ENCODE results near the gene ACADVL.

Gene ACADVL

GRCh38 chr17:7223375-7223774 is 3.6 kb downstream of the ACADVL start:
- TF ChIP-seq, protein P1, sequence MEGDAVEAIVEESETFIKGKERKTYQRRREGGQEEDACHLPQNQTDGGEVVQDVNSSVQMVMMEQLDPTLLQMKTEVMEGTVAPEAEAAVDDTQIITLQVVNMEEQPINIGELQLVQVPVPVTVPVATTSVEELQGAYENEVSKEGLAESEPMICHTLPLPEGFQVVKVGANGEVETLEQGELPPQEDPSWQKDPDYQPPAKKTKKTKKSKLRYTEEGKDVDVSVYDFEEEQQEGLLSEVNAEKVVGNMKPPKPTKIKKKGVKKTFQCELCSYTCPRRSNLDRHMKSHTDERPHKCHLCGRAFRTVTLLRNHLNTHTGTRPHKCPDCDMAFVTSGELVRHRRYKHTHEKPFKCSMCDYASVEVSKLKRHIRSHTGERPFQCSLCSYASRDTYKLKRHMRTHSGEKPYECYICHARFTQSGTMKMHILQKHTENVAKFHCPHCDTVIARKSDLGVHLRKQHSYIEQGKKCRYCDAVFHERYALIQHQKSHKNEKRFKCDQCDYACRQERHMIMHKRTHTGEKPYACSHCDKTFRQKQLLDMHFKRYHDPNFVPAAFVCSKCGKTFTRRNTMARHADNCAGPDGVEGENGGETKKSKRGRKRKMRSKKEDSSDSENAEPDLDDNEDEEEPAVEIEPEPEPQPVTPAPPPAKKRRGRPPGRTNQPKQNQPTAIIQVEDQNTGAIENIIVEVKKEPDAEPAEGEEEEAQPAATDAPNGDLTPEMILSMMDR (IDR thresholded peaks at IDR 0.05; ENCODE audit: insufficient read depth, low read depth, low read length, missing control alignments) = no peak
- DNase-seq (ENCODE audit: low read depth) = no peak
- no peak overlapping the region for H3K4me3 ChIP-seq (ENCODE audit: low read length)

DNA sequence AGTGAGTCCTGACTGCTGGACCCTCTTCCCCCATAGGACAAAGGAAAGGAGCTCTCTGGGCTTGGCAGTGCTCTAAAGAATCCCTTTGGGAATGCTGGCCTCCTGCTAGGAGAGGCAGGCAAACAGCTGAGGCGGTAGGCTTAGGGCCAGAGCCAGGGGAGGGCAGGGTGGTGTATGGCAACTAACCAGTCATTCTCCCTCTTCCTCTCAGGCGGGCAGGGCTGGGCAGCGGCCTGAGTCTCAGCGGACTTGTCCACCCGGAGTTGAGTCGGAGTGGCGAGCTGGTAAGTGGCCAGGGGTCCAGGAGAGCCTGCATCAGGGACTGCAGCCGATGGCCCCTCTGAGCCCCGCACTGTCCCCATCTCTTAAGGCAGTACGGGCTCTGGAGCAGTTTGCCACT is 4.4 kb downstream of the ACADVL start:
- DNase-seq (ENCODE audit: low read depth) = no peak
- TF ChIP-seq, protein P1 (IDR thresholded peaks at IDR 0.05; ENCODE audit: insufficient read depth, low read depth, low read length, missing control alignments) = no peak
- no peak overlapping the region for H3K4me3 ChIP-seq (ENCODE audit: low read length)

- TF ChIP-seq, protein P1 (IDR thresholded peaks at IDR 0.05; ENCODE audit: insufficient read depth, low read depth, low read length, missing control alignments) = no peak
- H3K4me3 ChIP-seq (ENCODE audit: low read length) = no peak overlapping the region
- no peak for DNase-seq (ENCODE audit: low read depth)
Measured at GRCh38 chr17:7224661-7225111, 4.9 kb downstream of the ACADVL start.

GRCh38 chr17:7225711-7226331 is 6.1 kb downstream of the ACADVL start:
- H3K4me3 ChIP-seq (ENCODE audit: low read length) = no peak overlapping the region
- TF ChIP-seq, protein P1 (IDR thresholded peaks at IDR 0.05; ENCODE audit: insufficient read depth, low read depth, low read length, missing control alignments) = no peak

GRCh38 chr17:7226721-7227710 is 7.3 kb downstream of the ACADVL start:
- no peak overlapping the region for H3K4me3 ChIP-seq (ENCODE audit: low read length)
- TF ChIP-seq, protein P1 (IDR thresholded peaks at IDR 0.05; ENCODE audit: insufficient read depth, low read depth, low read length, missing control alignments) = no peak
- DNase-seq (ENCODE audit: low read depth) = no peak

More at GRCh38 chr17:7225711-7226331, 6.1 kb downstream of the ACADVL start:
- DNase-seq (ENCODE audit: low read depth) = no peak

DNA sequence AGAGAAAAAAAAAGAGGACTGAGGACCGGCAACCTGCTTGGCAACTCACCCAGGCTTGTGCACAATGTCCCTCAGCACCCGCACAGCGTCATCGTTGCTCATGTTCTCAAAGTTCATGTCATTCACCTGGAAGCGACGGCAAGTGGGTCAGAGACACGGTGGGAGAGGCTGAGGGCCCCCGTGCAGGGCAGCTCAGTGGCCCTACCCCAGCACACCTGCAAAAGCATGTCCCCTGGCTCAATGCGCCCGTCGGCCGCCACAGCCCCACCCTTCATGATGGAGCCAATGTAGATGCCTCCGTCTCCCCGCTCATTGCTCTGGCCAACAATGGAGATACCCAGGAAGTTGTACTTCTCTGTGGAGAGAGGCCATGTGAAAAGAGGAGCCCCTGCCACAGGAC is 9.2 kb downstream of the ACADVL start:
- H3K4me3 ChIP-seq (ENCODE audit: low read length) = no peak overlapping the region
- TF ChIP-seq, protein P1 (IDR thresholded peaks at IDR 0.05; ENCODE audit: insufficient read depth, low read depth, low read length, missing control alignments) = no peak
- no peak for DNase-seq (ENCODE audit: low read depth)

All from epithelial cell of esophagus (primary cell).